Hepatocyte (in vitro differentiated cells): ENCODE data around the gene SZRD1. TPM values are rescaled to one million over a fixed set of nuclear protein-coding genes. Genes with fewer than 3 reads are reported as not detected.
A peak's percentile ranks its signal among the peaks of the same experiment; 100 is the strongest.

Experiments used
- DNase-seq: peaks from one replicate; pipeline ENCODE4 v3.0.0-alpha.2; 2016; ENCODE audit warnings: low spot score
- H2AFZ ChIP-seq: fragments of 200-600 bp; sonication (generic); 2 replicates; pipeline ENCODE4 v1.6.0; 2016; ENCODE audit warnings: antibody characterized with exemption, mild to moderate bottlenecking
- H3K27ac ChIP-seq: fragments of 200-600 bp; sonication (generic); 2 replicates; pipeline ENCODE4 v1.5.1; 2016; ENCODE audit warnings: mild to moderate bottlenecking
- H3K27me3 ChIP-seq: fragments of 200-600 bp; sonication (generic); 2 replicates; pipeline ENCODE4 v1.6.1; 2016
- H3K36me3 ChIP-seq: fragments of 200-600 bp; sonication (generic); replicated peaks from 2 replicates; pipeline ENCODE4 v1.5.1; 2016; ENCODE audit warnings: low read depth; ENCODE audit not compliant: insufficient read depth
- H3K4me1 ChIP-seq: fragments of 200-600 bp; sonication (generic); 2 replicates; pipeline ENCODE4 v1.5.1; 2016; ENCODE audit warnings: mild to moderate bottlenecking, moderate library complexity; ENCODE audit not compliant: insufficient read depth
- H3K4me2 ChIP-seq: fragments of 200-600 bp; sonication (generic); 2 replicates; pipeline ENCODE4 v1.6.0; 2016
- H3K4me3 ChIP-seq: fragments of 200-600 bp; sonication (generic); 2 replicates; pipeline ENCODE4 v1.5.1; 2016; ENCODE audit warnings: mild to moderate bottlenecking
- H3K79me2 ChIP-seq: fragments of 200-600 bp; sonication (generic); 2 replicates; pipeline ENCODE4 v1.6.0; 2017; ENCODE audit warnings: mild to moderate bottlenecking
- H3K9me2 ChIP-seq: fragments of 200-600 bp; sonication (generic); replicated peaks from 2 replicates; pipeline ENCODE4 v1.6.0; 2017; ENCODE audit warnings: mild to moderate bottlenecking; ENCODE audit not compliant: insufficient read depth
- H3K9me3 ChIP-seq: fragments of 200-600 bp; sonication (generic); 2 replicates; pipeline ENCODE4 v1.5.1; 2016; ENCODE audit warnings: low read depth, mild to moderate bottlenecking
- H4K20me1 ChIP-seq: fragments of 200-600 bp; sonication (generic); 2 replicates; pipeline ENCODE4 v1.6.0; 2016; ENCODE audit warnings: mild to moderate bottlenecking; ENCODE audit not compliant: insufficient read depth, poor library complexity, severe bottlenecking
- EZH2 ChIP-seq: fragments of 200-600 bp; sonication (generic); IDR thresholded peaks from 2 replicates; pipeline ENCODE4 v1.6.1; 2016; ENCODE audit warnings: antibody characterized with exemption, mild to moderate bottlenecking, borderline replicate concordance
- EZH2phosphoT487 ChIP-seq: fragments of 200-600 bp; sonication (generic); IDR thresholded peaks from one replicate; pipeline ENCODE4 v1.6.1; 2018; ENCODE audit warnings: antibody characterized with exemption, mild to moderate bottlenecking, low read depth, moderate library complexity; ENCODE audit not compliant: unreplicated experiment, severe bottlenecking
- WGBS: methylation state at CpG from one replicate; pipeline ENCODE4 v1.1.6; 2016; ENCODE audit warnings: low lambda C conversion rate; ENCODE audit errors: missing lambda C conversion rate; 5-methylcytosine and 5-hydroxymethylcytosine counted together
- polyA plus RNA-seq: library from polyadenylated mRNA; unstranded; fragments of >200 nt; fragmentation: Nextera tagmentation; extraction: Ambion mirVana; gene quantifications from 2 replicates; pipeline ENCODE4 v1.2.1, GENCODE V29; 2016
- total RNA-seq: library from RNA; depleted of rRNA; stranded (reverse); fragments of >200 nt; gene quantifications from 2 replicates; pipeline ENCODE4 v1.2.3, GENCODE V29; 2014
- TF ChIP-seq, protein P1 (sequence below): fragments of 200-600 bp; sonication (generic); IDR thresholded peaks from 2 replicates; pipeline ENCODE4 v1.5.1; 2016; ENCODE audit warnings: antibody characterized with exemption, mild to moderate bottlenecking; ENCODE audit not compliant: poor library complexity

Gene SZRD1
- total and polyA plus RNA-seq, 2 experiments from 2014 or later: 63.0 to 72.1 TPM

DNA sequence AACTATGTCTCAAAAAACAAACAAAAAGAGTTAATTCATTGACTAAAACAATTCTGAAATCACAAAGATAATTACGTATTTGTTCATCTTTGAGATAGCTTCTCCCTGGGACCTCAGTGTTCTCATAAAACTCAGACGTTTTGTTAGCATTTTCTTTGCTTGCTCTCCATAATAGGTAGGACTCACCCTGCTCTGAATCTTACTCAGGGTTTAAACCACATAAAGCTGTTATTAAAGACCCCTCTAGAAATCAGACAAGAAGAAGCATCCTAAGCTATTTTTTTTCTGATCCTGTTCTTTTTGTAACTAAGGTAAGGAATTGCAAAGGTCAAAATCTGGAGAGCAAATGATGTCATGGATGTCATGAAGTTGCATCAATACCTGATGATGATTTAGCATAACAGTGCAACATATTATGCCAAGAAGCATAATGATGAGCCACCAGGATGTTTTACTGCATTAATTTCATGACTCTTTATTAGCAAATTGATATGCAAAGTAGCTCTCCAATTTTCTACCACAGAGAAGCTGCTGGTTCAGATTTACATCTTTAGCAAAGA is 17.1 kb upstream of the SZRD1 start:
- Histone ChIP-seq H3K9me2 (no peaks in the 10 kb centered on the region), H3K27ac (peak overlapping the region; percentile 14), H3K4me1 (peaks cover 24% of the 10 kb centered on the region), H3K4me3 (no peak overlapping the region), H3K27me3 (no peaks in the 10 kb centered on the region), H4K20me1 (peaks cover 57% of the 10 kb centered on the region), H3K36me3 (no peaks in the 10 kb centered on the region), H3K79me2 (peaks cover 72% of the 10 kb centered on the region), H3K4me2 (peak overlapping the region; percentile 84), H3K9me3 (no peaks in the 10 kb centered on the region), H2AFZ (no peak overlapping the region)
- TF ChIP-seq, protein P1, sequence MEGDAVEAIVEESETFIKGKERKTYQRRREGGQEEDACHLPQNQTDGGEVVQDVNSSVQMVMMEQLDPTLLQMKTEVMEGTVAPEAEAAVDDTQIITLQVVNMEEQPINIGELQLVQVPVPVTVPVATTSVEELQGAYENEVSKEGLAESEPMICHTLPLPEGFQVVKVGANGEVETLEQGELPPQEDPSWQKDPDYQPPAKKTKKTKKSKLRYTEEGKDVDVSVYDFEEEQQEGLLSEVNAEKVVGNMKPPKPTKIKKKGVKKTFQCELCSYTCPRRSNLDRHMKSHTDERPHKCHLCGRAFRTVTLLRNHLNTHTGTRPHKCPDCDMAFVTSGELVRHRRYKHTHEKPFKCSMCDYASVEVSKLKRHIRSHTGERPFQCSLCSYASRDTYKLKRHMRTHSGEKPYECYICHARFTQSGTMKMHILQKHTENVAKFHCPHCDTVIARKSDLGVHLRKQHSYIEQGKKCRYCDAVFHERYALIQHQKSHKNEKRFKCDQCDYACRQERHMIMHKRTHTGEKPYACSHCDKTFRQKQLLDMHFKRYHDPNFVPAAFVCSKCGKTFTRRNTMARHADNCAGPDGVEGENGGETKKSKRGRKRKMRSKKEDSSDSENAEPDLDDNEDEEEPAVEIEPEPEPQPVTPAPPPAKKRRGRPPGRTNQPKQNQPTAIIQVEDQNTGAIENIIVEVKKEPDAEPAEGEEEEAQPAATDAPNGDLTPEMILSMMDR: no peak
- TF ChIP-seq EZH2 (no peak), EZH2phosphoT487 (no peak)
- no peak for DNase-seq
- WGBS: 74% methylated on average over 2 of the region's 2 CpGs

DNA sequence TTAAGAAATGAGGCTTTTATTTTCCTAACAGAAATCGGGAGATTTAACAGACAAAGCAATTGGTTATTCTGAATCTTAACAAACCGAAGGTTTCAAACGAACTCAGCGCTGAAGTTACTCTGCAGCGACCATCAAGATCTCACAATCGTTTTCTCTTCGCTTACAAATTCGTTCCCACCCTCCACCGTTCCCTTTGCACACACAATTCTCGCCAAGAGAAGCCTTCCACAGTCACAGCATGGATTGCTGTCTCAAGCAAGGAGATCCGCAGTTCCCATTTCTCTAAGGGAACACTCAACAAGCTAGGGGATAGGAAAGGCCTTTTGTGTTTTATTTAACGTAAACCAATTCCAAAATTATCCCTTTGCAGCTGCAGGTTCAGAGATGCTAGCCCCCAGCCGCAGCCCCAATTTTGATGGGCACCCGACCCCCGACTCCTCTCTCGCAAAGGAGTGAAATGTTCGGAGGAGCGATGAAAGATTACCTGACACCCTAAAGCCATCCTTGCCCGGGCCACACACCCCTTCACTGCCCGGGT is 15.5 kb upstream of the SZRD1 start:
- Histone ChIP-seq H3K4me1 (peaks cover 24% of the 10 kb centered on the region), H2AFZ (peak overlapping the region; percentile 62), H3K79me2 (peaks cover 56% of the 10 kb centered on the region), H4K20me1 (peaks cover 43% of the 10 kb centered on the region), H3K36me3 (no peaks in the 10 kb centered on the region), H3K9me2 (no peaks in the 10 kb centered on the region), H3K4me3 (peak overlapping the region; percentile 81), H3K27ac (peak overlapping the region; percentile 93), H3K9me3 (no peaks in the 10 kb centered on the region), H3K4me2 (peak overlapping the region; percentile 84), H3K27me3 (no peaks in the 10 kb centered on the region)
- WGBS: under 1% methylated on average over 20 of the region's 20 CpGs
- TF ChIP-seq EZH2phosphoT487 (no peak), EZH2 (no peak)
- TF ChIP-seq, protein P1: no peak
- DNase-seq: peak; percentile 31

GRCh38 chr1:16351994-16352841 is 14.8 kb upstream of the SZRD1 start, which contains the start of gene FBXO42:
TSS of gene FBXO42 (minus strand) at chr1:16352480. CDS start at chr1:16315418, 37,062 bp downstream.
- Histone ChIP-seq H3K27me3 (no peaks in the 10 kb centered on the region), H4K20me1 (peaks cover 38% of the 10 kb centered on the region), H3K27ac (peak within 1 kb of the TSS; percentile 93), H3K4me2 (peak within 1 kb of the TSS; percentile 84), H2AFZ (peak within 1 kb of the TSS; percentile 92), H3K36me3 (no peaks in the 10 kb centered on the region), H3K9me2 (no peaks in the 10 kb centered on the region), H3K4me1 (peaks cover 24% of the 10 kb centered on the region), H3K4me3 (peak within 1 kb of the TSS; percentile 81), H3K79me2 (peaks cover 50% of the 10 kb centered on the region), H3K9me3 (no peaks in the 10 kb centered on the region)
- DNase-seq: peak; percentile 97
- no peak for TF ChIP-seq EZH2phosphoT487
- TF ChIP-seq, protein P1: peak; percentile 44
- WGBS: 2% methylated on average over 72 of the region's 81 CpGs
